OCI-LY3 (cell line): Measurements from ENCODE around the gene FOXL1.

ENCODE experiments used
- EZH2phosphoT487 ChIP-seq: fragments of 200-600 bp; shearing (Covaris generic); IDR thresholded peaks from 2 replicates; pipeline ENCODE4 v1.6.1; 2018; ENCODE audit warnings: antibody characterized with exemption, mixed run types, low read depth
- TF ChIP-seq, protein P1 (sequence below): fragments of 200-600, 300-600 bp; sonication (generic); IDR thresholded peaks from 2 replicates; pipeline ENCODE4 v1.5.1; 2014; ENCODE audit warnings: antibody characterized with exemption, low read length, low read depth

GRCh38 chr16:86568677-86569623 is 9.4 kb upstream of the FOXL1 start:
- TF ChIP-seq, protein P1, sequence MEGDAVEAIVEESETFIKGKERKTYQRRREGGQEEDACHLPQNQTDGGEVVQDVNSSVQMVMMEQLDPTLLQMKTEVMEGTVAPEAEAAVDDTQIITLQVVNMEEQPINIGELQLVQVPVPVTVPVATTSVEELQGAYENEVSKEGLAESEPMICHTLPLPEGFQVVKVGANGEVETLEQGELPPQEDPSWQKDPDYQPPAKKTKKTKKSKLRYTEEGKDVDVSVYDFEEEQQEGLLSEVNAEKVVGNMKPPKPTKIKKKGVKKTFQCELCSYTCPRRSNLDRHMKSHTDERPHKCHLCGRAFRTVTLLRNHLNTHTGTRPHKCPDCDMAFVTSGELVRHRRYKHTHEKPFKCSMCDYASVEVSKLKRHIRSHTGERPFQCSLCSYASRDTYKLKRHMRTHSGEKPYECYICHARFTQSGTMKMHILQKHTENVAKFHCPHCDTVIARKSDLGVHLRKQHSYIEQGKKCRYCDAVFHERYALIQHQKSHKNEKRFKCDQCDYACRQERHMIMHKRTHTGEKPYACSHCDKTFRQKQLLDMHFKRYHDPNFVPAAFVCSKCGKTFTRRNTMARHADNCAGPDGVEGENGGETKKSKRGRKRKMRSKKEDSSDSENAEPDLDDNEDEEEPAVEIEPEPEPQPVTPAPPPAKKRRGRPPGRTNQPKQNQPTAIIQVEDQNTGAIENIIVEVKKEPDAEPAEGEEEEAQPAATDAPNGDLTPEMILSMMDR: no peak
- no peak for TF ChIP-seq EZH2phosphoT487
